NT2/D1 (cell line): ENCODE measurements around the gene ZNF487.

Source experiments
- SUZ12 ChIP-seq: IDR thresholded peaks from 2 replicates; pipeline ENCODE4 v1.6.1; 2011; ENCODE audit not compliant: insufficient read length, insufficient read depth; ENCODE audit errors: extremely low read depth
- YY1 ChIP-seq: IDR thresholded peaks from 2 replicates; pipeline ENCODE4 v1.6.1; 2011; ENCODE audit not compliant: insufficient read length, insufficient read depth
- ZNF274 ChIP-seq: IDR thresholded peaks from 2 replicates; pipeline ENCODE4 v1.6.1; 2011; ENCODE audit warnings: mild to moderate bottlenecking, low read depth, low read length

GRCh38 chr10:43471935-43472720, 35.2 kb downstream of the ZNF487 start:
- no peak for TF ChIP-seq YY1
- TF ChIP-seq ZNF274, result no peak
- no peak for TF ChIP-seq SUZ12
